Measurements from ENCODE around the gene ACTL10.
A peak's percentile ranks its signal among the peaks of the same experiment; 100 is the strongest.
"Not testable (repeated sequence)": the region's sequence is repeated elsewhere in the genome, so short reads cannot be mapped to it uniquely, and the experiment has no call there.

Gene ACTL10

GRCh38 chr20:33666293-33667244, at the start of gene ACTL10:
ACTL10 (plus strand) TSS chr20:33666943; CDS start chr20:33667498, 555 bp downstream.
- peak; percentile 81 to 86 for DNase-seq (ENCODE audit: extremely low read depth in 1 of 2, low read depth in 1 of 2)

GRCh38 chr20:33621717-33622400, 44.9 kb upstream of the ACTL10 start:
- no peak for DNase-seq (ENCODE audit: extremely low read depth in 1 of 2, low read depth in 1 of 2)

- DNase-seq (ENCODE audit: extremely low read depth in 1 of 2, low read depth in 1 of 2), result no peak
These were observed 43.9 kb upstream of the ACTL10 start for GRCh38 chr20:33622705-33623365.

DNA sequence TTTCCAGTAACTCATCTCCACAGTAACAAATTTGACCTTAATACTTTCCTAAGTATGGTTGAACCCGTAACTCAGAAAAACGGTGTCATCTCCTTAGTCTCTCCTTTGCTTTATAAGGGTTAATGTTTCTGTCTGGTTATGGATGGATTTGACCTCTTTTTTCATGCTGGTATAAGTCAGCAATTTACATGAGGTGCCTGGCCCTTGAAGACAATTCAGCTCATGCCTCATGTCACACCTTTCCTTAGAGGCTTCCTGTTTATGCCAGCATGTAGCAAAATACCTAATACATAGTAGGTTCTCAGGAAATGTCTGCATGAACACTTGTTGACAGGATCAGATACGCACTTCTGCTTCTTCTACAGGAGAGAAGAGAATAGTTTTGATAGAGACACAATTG, 42.3 kb upstream of the ACTL10 start:
- no peak for DNase-seq (ENCODE audit: extremely low read depth in 1 of 2, low read depth in 1 of 2)

DNA sequence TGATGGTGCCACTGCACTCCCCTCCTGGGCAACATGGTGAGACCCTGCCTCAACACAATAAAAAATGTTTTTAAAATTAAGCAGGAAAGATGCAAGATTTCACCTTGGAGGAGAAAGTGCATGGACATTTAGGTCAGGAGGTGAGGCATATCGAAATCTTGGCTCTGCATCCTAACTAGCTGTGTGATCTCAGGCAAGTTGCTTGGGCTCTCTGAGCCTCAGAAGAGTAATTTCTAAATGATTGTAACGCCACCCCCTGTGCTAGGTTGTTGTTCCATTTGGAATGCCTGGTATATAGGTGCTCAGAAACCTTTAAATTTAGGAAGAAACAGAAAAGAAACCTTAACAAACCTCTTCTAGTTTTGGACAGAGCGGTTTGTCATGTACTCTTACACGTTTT, 40.6 kb upstream of the ACTL10 start:
- no peak for DNase-seq (ENCODE audit: extremely low read depth in 1 of 2, low read depth in 1 of 2)

- DNase-seq (ENCODE audit: extremely low read depth in 1 of 2, low read depth in 1 of 2), result no peak
These were observed 39.0 kb upstream of the ACTL10 start for GRCh38 chr20:33627577-33628216.

DNA sequence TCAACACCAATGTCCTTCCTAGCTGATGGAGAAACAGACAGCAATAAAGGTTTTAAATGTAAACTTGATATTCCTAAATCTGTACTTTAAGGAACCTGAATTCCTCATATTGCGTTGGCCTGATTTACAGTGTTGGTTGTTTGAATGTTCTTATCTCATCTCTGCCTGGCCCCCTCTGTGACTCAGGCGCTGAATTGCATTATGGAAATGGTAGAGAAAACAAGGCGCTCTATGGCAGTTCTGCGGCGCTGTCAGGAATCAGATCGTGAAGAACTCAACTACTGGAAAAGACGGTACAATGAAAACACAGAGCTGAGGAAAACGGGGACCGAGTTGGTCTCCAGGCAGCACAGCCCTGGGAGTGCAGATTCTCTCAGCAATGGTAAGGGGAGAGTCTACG, 37.2 kb upstream of the ACTL10 start:
- no peak for DNase-seq (ENCODE audit: extremely low read depth in 1 of 2, low read depth in 1 of 2)

- DNase-seq (ENCODE audit: extremely low read depth in 1 of 2, low read depth in 1 of 2), result no peak
These were observed 36.8 kb upstream of the ACTL10 start for GRCh38 chr20:33629979-33630378.

DNA sequence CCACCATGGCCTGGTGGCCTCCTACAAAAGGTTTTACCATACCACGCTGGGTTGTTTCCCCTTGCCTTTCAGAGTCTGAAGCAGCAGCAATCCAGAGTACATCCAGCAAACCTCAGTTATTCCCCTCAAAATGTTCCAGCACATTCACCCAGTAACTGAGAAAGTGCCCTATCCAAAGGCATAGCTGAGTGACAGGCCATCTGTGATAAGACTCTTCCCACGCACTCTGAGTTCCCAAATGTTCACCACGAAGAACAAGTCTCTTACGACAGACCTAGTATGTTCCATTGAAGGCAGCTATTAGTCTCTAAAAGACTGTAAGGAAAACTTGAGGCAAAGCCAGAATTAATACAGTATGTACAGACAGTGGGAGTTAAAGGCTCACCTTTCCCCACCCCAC, 36.2 kb upstream of the ACTL10 start:
- DNase-seq (ENCODE audit: extremely low read depth in 1 of 2, low read depth in 1 of 2), result no peak

GRCh38 chr20:33631910-33632309, 34.8 kb upstream of the ACTL10 start:
- DNase-seq (ENCODE audit: extremely low read depth in 1 of 2, low read depth in 1 of 2), result not testable (repeated sequence)

- DNase-seq (ENCODE audit: extremely low read depth in 1 of 2, low read depth in 1 of 2), result no peak
These were observed 31.4 kb upstream of the ACTL10 start for GRCh38 chr20:33635341-33635740.

DNA sequence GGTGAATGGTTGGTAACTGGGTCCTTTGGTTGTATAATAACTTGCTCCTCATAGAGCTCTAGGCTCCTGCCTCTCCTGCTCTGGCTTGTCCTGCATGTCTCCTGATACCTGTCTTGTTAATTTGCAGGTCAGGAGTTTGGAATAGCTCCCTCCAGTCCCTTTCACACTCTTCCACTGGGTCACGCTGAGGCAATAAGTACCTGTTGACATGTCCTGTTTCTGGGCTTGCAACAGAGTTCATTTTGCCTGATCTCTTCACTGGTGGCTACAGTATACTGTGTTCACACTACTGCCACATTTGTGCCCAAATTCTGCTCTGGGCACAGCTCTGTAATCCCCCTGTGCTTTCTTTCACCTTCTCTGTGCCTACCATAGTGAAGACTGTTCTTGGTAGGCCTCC, 30.0 kb upstream of the ACTL10 start:
- no peak for DNase-seq (ENCODE audit: extremely low read depth in 1 of 2, low read depth in 1 of 2)

DNA sequence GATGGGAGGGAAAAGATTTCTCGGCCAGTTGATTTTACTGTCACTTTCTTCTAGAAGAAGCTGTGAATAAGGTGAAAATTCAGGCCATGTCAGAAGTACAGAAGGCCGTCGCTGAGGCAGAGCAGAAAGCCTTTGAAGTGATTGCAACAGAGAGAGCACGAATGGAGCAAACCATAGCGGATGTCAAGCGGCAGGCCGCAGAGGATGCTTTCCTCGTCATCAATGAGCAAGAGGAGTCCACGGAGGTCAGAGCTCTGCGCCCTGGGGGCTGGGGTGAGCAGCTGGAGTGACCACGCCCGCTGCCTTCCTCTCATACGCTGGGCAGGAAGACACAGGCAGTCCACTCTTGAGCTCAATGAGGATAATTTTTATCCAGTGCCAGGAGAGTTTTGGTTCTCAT, 26.5 kb upstream of the ACTL10 start:
- no peak for DNase-seq (ENCODE audit: extremely low read depth in 1 of 2, low read depth in 1 of 2)

- no peak for DNase-seq (ENCODE audit: extremely low read depth in 1 of 2, low read depth in 1 of 2)
These were observed 22.3 kb upstream of the ACTL10 start for GRCh38 chr20:33644313-33645071.

DNA sequence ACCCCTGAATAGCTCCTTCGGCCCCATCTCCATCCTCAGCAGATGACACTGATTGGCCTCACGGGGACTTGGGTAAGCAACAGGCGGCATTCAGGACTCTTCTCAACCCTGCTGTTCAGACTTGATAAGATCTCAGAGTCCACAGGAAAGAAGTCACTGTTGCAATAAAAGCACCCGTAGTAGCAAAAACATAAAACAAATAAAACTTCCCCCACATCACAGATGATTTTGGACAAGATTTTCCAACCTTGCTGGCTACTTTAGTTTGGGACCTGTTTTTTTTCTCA, 21.7 kb upstream of the ACTL10 start:
- no peak for DNase-seq (ENCODE audit: extremely low read depth in 1 of 2, low read depth in 1 of 2)

GRCh38 chr20:33645396-33645795, 21.3 kb upstream of the ACTL10 start:
- DNase-seq (ENCODE audit: extremely low read depth in 1 of 2, low read depth in 1 of 2), result no peak

- no peak for DNase-seq (ENCODE audit: extremely low read depth in 1 of 2, low read depth in 1 of 2)
These were observed 20.6 kb upstream of the ACTL10 start for GRCh38 chr20:33646191-33646590.

GRCh38 chr20:33646959-33647602, 19.7 kb upstream of the ACTL10 start:
- DNase-seq (ENCODE audit: extremely low read depth in 1 of 2, low read depth in 1 of 2), result not testable (repeated sequence)

DNA sequence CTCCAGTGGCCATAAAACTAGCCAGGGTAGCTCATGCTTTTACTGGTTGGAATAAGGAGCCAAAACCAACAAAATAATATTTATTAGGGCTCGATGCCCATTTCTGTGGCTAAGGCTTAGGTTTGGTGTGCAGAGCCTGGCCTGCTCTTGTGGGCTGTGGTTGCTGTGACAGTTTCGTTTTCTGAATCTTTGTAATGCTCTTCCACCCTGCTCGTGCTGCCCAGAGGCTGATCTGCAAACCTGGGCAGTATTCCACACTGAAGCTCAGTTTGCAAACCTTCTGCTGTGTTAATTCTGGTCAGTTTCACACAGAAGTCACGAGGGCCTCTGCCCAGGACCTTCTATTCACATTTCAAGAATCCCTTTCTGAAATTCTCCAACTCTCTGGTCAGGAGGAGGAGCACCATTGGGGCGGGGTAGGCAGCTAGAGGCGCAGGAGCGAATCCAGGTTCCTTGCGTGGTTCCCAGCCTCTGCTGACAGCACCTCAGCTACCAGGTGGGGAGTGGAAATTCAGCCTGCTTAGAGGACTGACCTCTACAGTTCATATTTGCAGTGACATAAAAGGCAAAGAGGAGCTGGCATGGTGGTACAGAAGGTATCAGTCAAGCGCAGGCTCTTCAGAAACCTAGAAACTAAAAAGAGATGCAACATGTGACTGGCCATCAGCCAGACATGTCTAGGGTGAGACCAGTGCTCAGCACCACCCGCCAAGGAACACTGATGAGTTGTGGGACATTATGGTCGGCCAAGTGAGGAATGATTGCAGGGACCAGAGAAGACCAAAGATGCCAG, 18.9 kb upstream of the ACTL10 start:
- DNase-seq (ENCODE audit: extremely low read depth in 1 of 2, low read depth in 1 of 2), result no peak
